ENCODE measurements around the gene NTPCR. TPM values are rescaled to one million over a fixed set of nuclear protein-coding genes. Genes with fewer than 3 reads are reported as not detected.

NTPCR gene
- total and polyA plus RNA-seq, 3 donors from 2014 or later: 25.5 to 85.1 (median 38.8) TPM

DNA sequence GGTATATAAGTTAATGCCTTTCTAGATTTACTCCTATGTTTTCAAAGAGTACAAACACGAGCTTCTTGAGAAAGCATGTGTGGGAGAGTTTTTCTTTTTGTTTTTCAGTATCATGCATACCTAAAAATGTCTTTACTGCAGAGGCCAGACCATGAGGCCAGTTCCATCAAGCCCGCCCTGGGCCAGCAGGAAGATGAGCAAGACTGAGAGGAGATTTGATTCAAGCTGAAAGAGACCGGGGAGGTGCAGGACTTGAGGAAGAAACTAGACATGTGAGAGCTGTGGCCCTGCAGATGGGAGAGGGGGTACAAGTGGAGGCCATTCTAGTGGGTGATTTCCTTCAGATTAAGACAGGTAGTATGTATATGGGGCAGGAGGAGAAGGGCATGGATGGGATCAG, 33.4 kb upstream of the NTPCR start:
- Histone ChIP-seq H3K27me3 (no peaks in the 10 kb centered on the region), H3K4me3 (no peak overlapping the region), H3K36me3 (ENCODE audit: low read depth, missing control alignments) (no peaks in the 10 kb centered on the region), H3K9me3 (no peaks in the 10 kb centered on the region), H3K27ac (no peak overlapping the region), H3K4me1 (no peaks in the 10 kb centered on the region)
- WGBS, 2 donors: 81 to 90% methylated on average over 3 of the region's 3 CpGs
- intact Hi-C loops (cut with DNase I; ENCODE audit: low total_unique reads): no loop called here
- TF ChIP-seq, protein P1, sequence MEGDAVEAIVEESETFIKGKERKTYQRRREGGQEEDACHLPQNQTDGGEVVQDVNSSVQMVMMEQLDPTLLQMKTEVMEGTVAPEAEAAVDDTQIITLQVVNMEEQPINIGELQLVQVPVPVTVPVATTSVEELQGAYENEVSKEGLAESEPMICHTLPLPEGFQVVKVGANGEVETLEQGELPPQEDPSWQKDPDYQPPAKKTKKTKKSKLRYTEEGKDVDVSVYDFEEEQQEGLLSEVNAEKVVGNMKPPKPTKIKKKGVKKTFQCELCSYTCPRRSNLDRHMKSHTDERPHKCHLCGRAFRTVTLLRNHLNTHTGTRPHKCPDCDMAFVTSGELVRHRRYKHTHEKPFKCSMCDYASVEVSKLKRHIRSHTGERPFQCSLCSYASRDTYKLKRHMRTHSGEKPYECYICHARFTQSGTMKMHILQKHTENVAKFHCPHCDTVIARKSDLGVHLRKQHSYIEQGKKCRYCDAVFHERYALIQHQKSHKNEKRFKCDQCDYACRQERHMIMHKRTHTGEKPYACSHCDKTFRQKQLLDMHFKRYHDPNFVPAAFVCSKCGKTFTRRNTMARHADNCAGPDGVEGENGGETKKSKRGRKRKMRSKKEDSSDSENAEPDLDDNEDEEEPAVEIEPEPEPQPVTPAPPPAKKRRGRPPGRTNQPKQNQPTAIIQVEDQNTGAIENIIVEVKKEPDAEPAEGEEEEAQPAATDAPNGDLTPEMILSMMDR (IDR thresholded peaks at IDR 0.05): no peak
- no peak for TF ChIP-seq POLR2A (IDR thresholded peaks at IDR 0.05)
- DNase-seq: no peak

DNA sequence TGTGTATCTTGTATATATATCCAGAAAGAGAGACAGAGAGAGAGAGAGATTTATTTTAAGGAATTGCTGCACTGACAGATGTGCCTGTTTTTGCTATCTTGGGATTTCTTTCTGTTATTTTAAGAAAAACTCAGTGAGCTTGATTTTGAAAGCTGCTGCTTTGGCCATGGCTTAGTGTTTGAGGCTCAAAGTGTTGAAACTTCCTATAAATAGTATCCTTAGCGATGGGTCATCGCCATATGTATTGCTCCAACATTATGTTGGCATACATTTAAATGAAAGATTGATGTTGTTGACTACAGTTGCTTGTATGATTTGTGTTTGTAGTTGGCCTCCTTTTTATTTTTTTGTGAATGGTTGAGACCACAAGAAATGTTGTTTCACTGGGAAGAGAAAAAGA, 29.0 kb upstream of the NTPCR start:
- no peak for TF ChIP-seq POLR2A (IDR thresholded peaks at IDR 0.05)
- TF ChIP-seq, protein P1 (IDR thresholded peaks at IDR 0.05): no peak
- Histone ChIP-seq H3K4me1 (no peaks in the 10 kb centered on the region), H3K27me3 (no peaks in the 10 kb centered on the region), H3K36me3 (ENCODE audit: low read depth, missing control alignments) (no peaks in the 10 kb centered on the region), H3K9me3 (no peaks in the 10 kb centered on the region), H3K4me3 (no peak overlapping the region), H3K27ac (no peak overlapping the region)
- WGBS, 2 donors: 78 to 87% methylated on average over 2 of the region's 2 CpGs
- DNase-seq: no peak
- intact Hi-C loops (cut with DNase I; ENCODE audit: low total_unique reads): no loop called here

DNA sequence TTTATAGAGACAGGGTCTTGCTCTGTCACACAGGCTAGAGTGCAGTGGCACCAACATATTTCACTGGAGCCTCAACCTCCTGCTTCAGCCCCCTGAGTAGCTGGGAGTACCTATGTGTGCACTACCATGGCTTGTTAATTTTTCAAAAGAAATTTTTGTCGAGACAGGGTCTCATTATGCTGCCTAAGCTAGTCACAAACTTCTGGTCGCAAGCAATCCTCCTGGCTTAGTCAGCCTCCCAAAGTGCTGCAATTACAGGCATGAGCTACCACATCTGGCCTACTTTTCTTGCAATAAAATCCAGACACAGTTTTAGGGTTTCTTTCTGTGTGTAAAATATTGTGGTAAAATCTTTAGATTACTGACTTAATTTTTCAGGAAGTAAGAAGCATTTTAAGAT, 27.9 kb upstream of the NTPCR start:
- no peak overlapping the region for H3K4me3 ChIP-seq
- H3K9me3 ChIP-seq: no peaks in the 10 kb centered on the region
- intact Hi-C loops (cut with DNase I; ENCODE audit: low total_unique reads): no loop called here
- no peaks in the 10 kb centered on the region for H3K36me3 ChIP-seq (ENCODE audit: low read depth, missing control alignments)
- H3K27me3 ChIP-seq: no peaks in the 10 kb centered on the region
- no peaks in the 10 kb centered on the region for H3K4me1 ChIP-seq
- H3K27ac ChIP-seq: no peak overlapping the region
- 86 to 93% methylated on average over 2 of the region's 2 CpGs for WGBS, 2 donors
- TF ChIP-seq, protein P1 (IDR thresholded peaks at IDR 0.05): no peak
- TF ChIP-seq POLR2A (IDR thresholded peaks at IDR 0.05): no peak
- DNase-seq: no peak

DNA sequence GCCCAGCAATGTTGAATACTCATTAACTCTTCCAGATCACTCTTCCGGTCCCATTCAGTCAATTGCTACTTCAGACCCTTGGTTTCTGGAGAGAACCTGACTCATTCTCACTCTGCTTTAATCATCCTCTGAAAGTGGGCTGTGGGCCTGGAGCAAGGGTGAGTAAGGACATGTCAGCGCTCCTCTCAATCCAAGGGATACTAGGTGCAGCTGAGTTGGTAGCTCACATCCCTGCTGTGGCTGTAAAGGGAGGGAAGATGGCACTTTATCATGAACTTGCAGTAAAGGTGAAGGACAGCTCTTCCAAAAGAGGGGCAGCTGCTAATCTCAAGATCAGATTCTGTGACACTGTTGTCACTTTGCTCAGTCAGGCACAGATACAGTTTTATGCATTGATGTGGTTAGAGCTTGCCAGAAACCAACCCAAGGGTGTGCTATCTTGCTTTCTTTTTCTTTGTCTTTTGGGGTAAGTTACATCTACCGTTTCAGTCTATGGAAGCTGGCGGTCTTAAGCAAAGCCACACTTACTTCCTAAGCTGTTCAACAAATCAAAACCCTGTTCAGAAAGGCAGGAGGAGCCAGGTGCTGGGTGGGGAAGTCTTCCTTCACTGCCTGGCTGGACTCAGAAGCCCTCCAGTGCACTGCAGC, 26.5 kb upstream of the NTPCR start:
- no peaks in the 10 kb centered on the region for H3K27me3 ChIP-seq
- no peaks in the 10 kb centered on the region for H3K4me1 ChIP-seq
- no peaks in the 10 kb centered on the region for H3K9me3 ChIP-seq
- no peaks in the 10 kb centered on the region for H3K36me3 ChIP-seq (ENCODE audit: low read depth, missing control alignments)
- intact Hi-C loops (cut with DNase I; ENCODE audit: low total_unique reads): no loop called here
- TF ChIP-seq, protein P1 (IDR thresholded peaks at IDR 0.05): no peak
- TF ChIP-seq POLR2A (IDR thresholded peaks at IDR 0.05): no peak
- WGBS, 2 donors: 90 to 98% methylated on average over 4 of the region's 4 CpGs
- no peak for DNase-seq
- H3K4me3 ChIP-seq: no peak overlapping the region
- no peak overlapping the region for H3K27ac ChIP-seq

DNA sequence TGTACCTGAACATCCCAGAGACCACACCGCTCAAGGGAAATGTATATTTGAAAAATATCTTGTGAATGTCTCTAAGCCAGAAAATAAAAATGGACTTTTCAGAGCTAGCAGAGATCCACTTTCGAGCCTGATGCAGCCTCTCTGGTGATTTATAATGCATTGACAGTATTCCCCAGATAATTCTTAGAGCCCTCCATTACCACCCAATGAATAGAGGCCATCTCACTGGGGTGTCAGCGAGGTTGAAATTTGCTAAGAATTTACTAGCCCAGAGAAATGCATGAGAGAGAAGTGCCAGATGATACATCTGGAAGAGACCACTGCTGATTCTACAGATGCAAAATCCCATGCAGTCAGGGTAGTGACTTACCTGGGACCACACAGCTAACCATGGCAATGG, 25.5 kb upstream of the NTPCR start:
- intact Hi-C loops (cut with DNase I; ENCODE audit: low total_unique reads): no loop called here
- Histone ChIP-seq H3K9me3 (no peaks in the 10 kb centered on the region), H3K36me3 (ENCODE audit: low read depth, missing control alignments) (no peaks in the 10 kb centered on the region), H3K4me1 (no peaks in the 10 kb centered on the region), H3K27me3 (no peaks in the 10 kb centered on the region), H3K27ac (no peak overlapping the region), H3K4me3 (no peak overlapping the region)
- DNase-seq: no peak
- TF ChIP-seq POLR2A (IDR thresholded peaks at IDR 0.05): no peak
- TF ChIP-seq, protein P1 (IDR thresholded peaks at IDR 0.05): no peak
- 85 to 93% methylated on average over 3 of the region's 3 CpGs for WGBS, 2 donors
